Gastroesophageal sphincter (tissue), 4 donors: Measurements from ENCODE around the gene CYSLTR2. TPM values are rescaled to one million over a fixed set of nuclear protein-coding genes. Genes with fewer than 3 reads are reported as not detected.

ENCODE experiments used
- ATAC-seq: fragments of 150-250 bp; one replicate; pipeline ENCODE4 v1.9.1; 2016; ENCODE audit warnings: mild to moderate bottlenecking, moderate library complexity
- H3K27ac ChIP-seq, 4 donors: fragments of 200-600 bp; sonication (generic) in 3 of 4; 1 replicate in 3 of 4; 2 replicates in 1 of 4; pipeline ENCODE4 v1.5.1; 2016 to 2019
- H3K27me3 ChIP-seq: fragments of 200-600 bp; sonication (generic); one replicate; pipeline ENCODE4 v1.5.1; 2019
- H3K36me3 ChIP-seq, 2 donors: fragments of 200-600 bp; sonication (generic); one replicate each; pipeline ENCODE4 v1.5.1; 2019; ENCODE audit warnings: control low read depth in 1 of 2
- H3K4me1 ChIP-seq, 3 donors: fragments of 200-600 bp; sonication (generic); 1 replicate in 2 of 3; 2 replicates in 1 of 3; pipeline ENCODE4 v1.5.1; 2016 to 2019; ENCODE audit warnings: control low read depth in 2 of 3
- H3K4me3 ChIP-seq, 2 donors: fragments of 200-600 bp; sonication (generic); one replicate each; pipeline ENCODE4 v1.5.1; 2019; ENCODE audit warnings: mild to moderate bottlenecking in 1 of 2, moderate library complexity in 1 of 2
- H3K9me3 ChIP-seq, 3 donors: fragments of 200-600 bp; sonication (generic); one replicate each; pipeline ENCODE4 v1.5.1; 2017 to 2019; ENCODE audit warnings: control low read depth in 2 of 3
- CTCF ChIP-seq, 4 experiments: fragments of 200-600 bp in 2 of 4; fragments of 450-650 bp in 2 of 4; sonication (generic) in 1 of 4; IDR thresholded peaks; one replicate each; pipeline ENCODE4 v1.5.1; 2017 to 2019; ENCODE audit warnings: antibody characterized with exemption in 4 of 4, mild to moderate bottlenecking in 2 of 4, moderate library complexity in 2 of 4
- EP300 ChIP-seq: sonication (generic); formaldehyde crosslinking; IDR thresholded peaks from one replicate; pipeline ENCODE4 v1.6.1; 2017; ENCODE audit warnings: antibody characterized with exemption, mild to moderate bottlenecking
- POLR2A ChIP-seq, 2 donors: fragments of 450-650 bp; IDR thresholded peaks; one replicate each; pipeline ENCODE4 v1.6.1; 2017; ENCODE audit warnings: antibody characterized with exemption in 2 of 2, mild to moderate bottlenecking in 2 of 2, moderate library complexity in 1 of 2
- POLR2AphosphoS5 ChIP-seq: sonication (generic); formaldehyde crosslinking; IDR thresholded peaks from one replicate; pipeline ENCODE4 v1.6.1; 2017; ENCODE audit warnings: antibody characterized with exemption
- WGBS, 2 donors: methylation state at CpG; one replicate each; pipeline ENCODE4 v1.1.5; 2018; ENCODE audit warnings: low coverage in 1 of 2; 5-methylcytosine and 5-hydroxymethylcytosine counted together
- total RNA-seq, 4 donors: library from RNA; depleted of rRNA; stranded (reverse); fragments of >200 nt; gene quantifications; one replicate each; pipeline ENCODE4 v1.1.0, GENCODE V29; 2016

CYSLTR2 gene
- total RNA-seq, 4 donors from 2014 or later, result 0.16 to 2.2 (median 0.30) TPM

- H3K36me3 ChIP-seq, result no peaks in the 10 kb centered on the region
- 48 to 83% methylated on average over 1 to 8 of the region's 9 CpGs for WGBS, 2 donors
- no peaks in the 10 kb centered on the region for H3K27me3 ChIP-seq
- TF ChIP-seq CTCF (IDR thresholded peaks at IDR 0.05), result no peak
- no peak for TF ChIP-seq POLR2A (IDR thresholded peaks at IDR 0.05)
- no peak for TF ChIP-seq POLR2AphosphoS5
- no peak for TF ChIP-seq EP300
- peaks cover 0 to 11% (median 0%) of the 10 kb centered on the region in 3 donors for H3K4me1 ChIP-seq
- no peak for ATAC-seq
- H3K4me3 ChIP-seq, result no peak overlapping the region
- no peak overlapping the region for H3K27ac ChIP-seq
- H3K9me3 ChIP-seq, result no peaks in the 10 kb centered on the region
Measured at GRCh38 chr13:48739386-48739964, 85.7 kb downstream of the CYSLTR2 start.

GRCh38 chr13:48741377-48741776 is 87.6 kb downstream of the CYSLTR2 start:
- Histone ChIP-seq H3K27me3 (no peaks in the 10 kb centered on the region), H3K27ac (no peak overlapping the region), H3K4me1 (peaks cover 0 to 11% (median 0%) of the 10 kb centered on the region in 3 donors), H3K4me3 (no peak overlapping the region), H3K36me3 (no peaks in the 10 kb centered on the region), H3K9me3 (no peaks in the 10 kb centered on the region)
- TF ChIP-seq POLR2A (IDR thresholded peaks at IDR 0.05), result no peak
- no peak for TF ChIP-seq CTCF (IDR thresholded peaks at IDR 0.05)
- no peak for TF ChIP-seq POLR2AphosphoS5
- TF ChIP-seq EP300, result no peak
- WGBS, 2 donors, result 49 to 55% methylated on average over 2 of the region's 2 CpGs
- no peak for ATAC-seq

GRCh38 chr13:48746821-48747220 is 93.1 kb downstream of the CYSLTR2 start:
- no peak for TF ChIP-seq EP300
- TF ChIP-seq CTCF (IDR thresholded peaks at IDR 0.05), result no peak
- TF ChIP-seq POLR2A (IDR thresholded peaks at IDR 0.05), result no peak
- no peak for TF ChIP-seq POLR2AphosphoS5
- WGBS, 2 donors, result 20% methylated on average over 1 of the region's 1 CpG; no CpG with 5 or more reads in 1 of the 2 donors
- no peaks in the 10 kb centered on the region for H3K9me3 ChIP-seq
- ATAC-seq, result no peak
- no peak overlapping the region for H3K27ac ChIP-seq
- H3K4me1 ChIP-seq, result peaks cover 9 to 32% (median 13%) of the 10 kb centered on the region in 3 donors
- H3K36me3 ChIP-seq, result no peaks in the 10 kb centered on the region
- no peak overlapping the region for H3K4me3 ChIP-seq
- no peaks in the 10 kb centered on the region for H3K27me3 ChIP-seq

- H3K27ac ChIP-seq, result peak overlapping the region in 1 of 4 donors; percentile 81
- no peak for ATAC-seq
- H3K4me1 ChIP-seq, result peaks cover 9 to 32% (median 13%) of the 10 kb centered on the region in 3 donors
- no peaks in the 10 kb centered on the region for H3K36me3 ChIP-seq
- no peak for TF ChIP-seq EP300
- no peak for TF ChIP-seq POLR2AphosphoS5
- TF ChIP-seq CTCF (IDR thresholded peaks at IDR 0.05), result no peak
- TF ChIP-seq POLR2A (IDR thresholded peaks at IDR 0.05), result no peak
- no peak overlapping the region for H3K4me3 ChIP-seq
- no peaks in the 10 kb centered on the region for H3K27me3 ChIP-seq
- 100% methylated on average over 2 of the region's 2 CpGs; no CpG with 5 or more reads in 1 of the 2 donors for WGBS, 2 donors
- H3K9me3 ChIP-seq, result no peaks in the 10 kb centered on the region
Measured at GRCh38 chr13:48748681-48749080, 95.0 kb downstream of the CYSLTR2 start.

GRCh38 chr13:48749144-48749543 is 95.4 kb downstream of the CYSLTR2 start:
- Histone ChIP-seq H3K4me1 (peaks cover 9 to 32% (median 13%) of the 10 kb centered on the region in 3 donors), H3K4me3 (no peak overlapping the region), H3K9me3 (no peaks in the 10 kb centered on the region), H3K36me3 (no peaks in the 10 kb centered on the region), H3K27me3 (no peaks in the 10 kb centered on the region), H3K27ac (peak overlapping the region in 3 of 4 donors; percentile 80 to 81 (median 81))
- TF ChIP-seq EP300, result no peak
- no peak for TF ChIP-seq POLR2A (IDR thresholded peaks at IDR 0.05)
- no peak for TF ChIP-seq POLR2AphosphoS5
- no peak for TF ChIP-seq CTCF (IDR thresholded peaks at IDR 0.05)
- ATAC-seq, result no peak
- 27 to 80% methylated on average over 1 to 2 of the region's 4 CpGs for WGBS, 2 donors
